Measurements from ENCODE around the gene DSEL. TPM values are rescaled to one million over a fixed set of nuclear protein-coding genes. Genes with fewer than 3 reads are reported as not detected.

The DSEL gene
- total RNA-seq, 2 donors from 2014 or later, result 0.06 TPM; not detected in 1

- DNase-seq (ENCODE audit: low spot score) (no peak), ATAC-seq (no peak)
- peak overlapping the region; percentile 65 for H3K4me3 Mint-ChIP-seq
These were observed 1.5 kb downstream of the DSEL start for GRCh38 chr18:67514901-67515540.

GRCh38 chr18:67514465-67514864 lies 2.1 kb downstream of the DSEL start:
- Mint-ChIP-seq H3K9me3 (no peaks in the 10 kb centered on the region), H3K4me3 (no peak overlapping the region), H3K4me1 (ENCODE audit: low read depth in 2 of 2) (peaks cover 13 to 19% of the 10 kb centered on the region in 2 donors), H3K27me3 (peaks cover 11% of the 10 kb centered on the region in 2 donors), H3K27ac (no peak overlapping the region), H3K36me3 (no peaks in the 10 kb centered on the region)
- no peak for ATAC-seq
- no peak for DNase-seq (ENCODE audit: low spot score)

More at GRCh38 chr18:67514901-67515540, 1.5 kb downstream of the DSEL start:
- Mint-ChIP-seq H3K27ac (no peak overlapping the region), H3K36me3 (no peaks in the 10 kb centered on the region), H3K27me3 (peaks cover 16% of the 10 kb centered on the region in 2 donors), H3K9me3 (no peaks in the 10 kb centered on the region), H3K4me1 (ENCODE audit: low read depth in 2 of 2) (peaks cover 13 to 19% of the 10 kb centered on the region in 2 donors)

GRCh38 chr18:67513280-67513679 lies 3.2 kb downstream of the DSEL start:
- H3K4me3 Mint-ChIP-seq, result no peak overlapping the region
- no peak overlapping the region for H3K27ac Mint-ChIP-seq
- DNase-seq (ENCODE audit: low spot score), result no peak
- peaks cover 3% of the 10 kb centered on the region for H3K9me3 Mint-ChIP-seq
- H3K36me3 Mint-ChIP-seq, result no peaks in the 10 kb centered on the region
- H3K4me1 Mint-ChIP-seq (ENCODE audit: low read depth in 2 of 2), result peaks cover 13 to 19% of the 10 kb centered on the region in 2 donors
- ATAC-seq, result no peak
- peaks cover 6 to 9% of the 10 kb centered on the region in 2 donors for H3K27me3 Mint-ChIP-seq

- Mint-ChIP-seq H3K27ac (no peak overlapping the region), H3K4me3 (no peak overlapping the region), H3K36me3 (no peaks in the 10 kb centered on the region), H3K4me1 (ENCODE audit: low read depth in 2 of 2) (peaks cover 4 to 7% of the 10 kb centered on the region in 2 donors), H3K9me3 (peaks cover 3% of the 10 kb centered on the region), H3K27me3 (peaks cover 0 to 4% of the 10 kb centered on the region in 2 donors)
- ATAC-seq, result no peak
- DNase-seq (ENCODE audit: low spot score), result no peak
These were observed 4.7 kb downstream of the DSEL start for GRCh38 chr18:67511840-67512239.

GRCh38 chr18:67510831-67511230 lies 5.7 kb downstream of the DSEL start:
- Mint-ChIP-seq H3K4me3 (no peak overlapping the region), H3K27me3 (peaks cover 0 to 4% of the 10 kb centered on the region in 2 donors), H3K27ac (no peak overlapping the region), H3K36me3 (no peaks in the 10 kb centered on the region), H3K9me3 (peaks cover 3% of the 10 kb centered on the region), H3K4me1 (ENCODE audit: low read depth in 2 of 2) (peaks cover 2 to 5% of the 10 kb centered on the region in 2 donors)
- DNase-seq (ENCODE audit: low spot score), result no peak
- no peak for ATAC-seq

GRCh38 chr18:67509741-67510391 lies 6.7 kb downstream of the DSEL start:
- Mint-ChIP-seq H3K36me3 (no peaks in the 10 kb centered on the region), H3K4me3 (no peak overlapping the region), H3K9me3 (peaks cover 3% of the 10 kb centered on the region), H3K27ac (no peak overlapping the region), H3K4me1 (ENCODE audit: low read depth in 2 of 2) (no peaks in the 10 kb centered on the region), H3K27me3 (no peaks in the 10 kb centered on the region)
- ATAC-seq (no peak), DNase-seq (ENCODE audit: low spot score) (no peak)

GRCh38 chr18:67508146-67508545 lies 8.4 kb downstream of the DSEL start:
- H3K9me3 Mint-ChIP-seq, result peaks cover 3% of the 10 kb centered on the region
- ATAC-seq (no peak), DNase-seq (ENCODE audit: low spot score) (no peak)
- H3K4me3 Mint-ChIP-seq, result no peak overlapping the region
- no peaks in the 10 kb centered on the region for H3K27me3 Mint-ChIP-seq
- H3K27ac Mint-ChIP-seq, result no peak overlapping the region
- H3K4me1 Mint-ChIP-seq (ENCODE audit: low read depth in 2 of 2), result no peaks in the 10 kb centered on the region
- no peaks in the 10 kb centered on the region for H3K36me3 Mint-ChIP-seq

- H3K27me3 Mint-ChIP-seq, result no peaks in the 10 kb centered on the region
- H3K4me3 Mint-ChIP-seq, result no peak overlapping the region
- ATAC-seq, result no peak
- H3K36me3 Mint-ChIP-seq, result no peaks in the 10 kb centered on the region
- peaks cover 3% of the 10 kb centered on the region for H3K9me3 Mint-ChIP-seq
- H3K27ac Mint-ChIP-seq, result no peak overlapping the region
- H3K4me1 Mint-ChIP-seq (ENCODE audit: low read depth in 2 of 2), result no peaks in the 10 kb centered on the region
- no peak for DNase-seq (ENCODE audit: low spot score)
These were observed 11.8 kb downstream of the DSEL start for GRCh38 chr18:67504739-67505138.

GRCh38 chr18:67500522-67501205 lies 15.9 kb downstream of the DSEL start:
- no peak overlapping the region for H3K27ac Mint-ChIP-seq
- H3K4me1 Mint-ChIP-seq (ENCODE audit: low read depth in 2 of 2), result no peaks in the 10 kb centered on the region
- no peak for DNase-seq (ENCODE audit: low spot score)
- no peak overlapping the region for H3K4me3 Mint-ChIP-seq
- H3K36me3 Mint-ChIP-seq, result no peaks in the 10 kb centered on the region
- H3K9me3 Mint-ChIP-seq, result no peaks in the 10 kb centered on the region
- no peaks in the 10 kb centered on the region for H3K27me3 Mint-ChIP-seq
- ATAC-seq, result no peak

- no peak overlapping the region for H3K4me3 Mint-ChIP-seq
- DNase-seq (ENCODE audit: low spot score) (no peak), ATAC-seq (no peak)
- no peaks in the 10 kb centered on the region for H3K4me1 Mint-ChIP-seq (ENCODE audit: low read depth in 2 of 2)
- H3K27me3 Mint-ChIP-seq, result peaks cover 0 to 2% of the 10 kb centered on the region in 2 donors
- H3K9me3 Mint-ChIP-seq, result no peaks in the 10 kb centered on the region
- H3K36me3 Mint-ChIP-seq, result no peaks in the 10 kb centered on the region
- H3K27ac Mint-ChIP-seq, result no peak overlapping the region
These were observed 20.1 kb downstream of the DSEL start for GRCh38 chr18:67496469-67496868.

- Mint-ChIP-seq H3K27ac (no peak overlapping the region), H3K4me3 (no peak overlapping the region), H3K9me3 (peaks cover 3% of the 10 kb centered on the region), H3K36me3 (no peaks in the 10 kb centered on the region), H3K4me1 (ENCODE audit: low read depth in 2 of 2) (no peaks in the 10 kb centered on the region), H3K27me3 (no peaks in the 10 kb centered on the region)
- ATAC-seq, result no peak
- DNase-seq (ENCODE audit: low spot score), result no peak
These were observed 30.0 kb downstream of the DSEL start for GRCh38 chr18:67486534-67486933.

- H3K27me3 Mint-ChIP-seq, result no peaks in the 10 kb centered on the region
- peaks cover 3% of the 10 kb centered on the region for H3K9me3 Mint-ChIP-seq
- no peaks in the 10 kb centered on the region for H3K36me3 Mint-ChIP-seq
- H3K27ac Mint-ChIP-seq, result no peak overlapping the region
- H3K4me1 Mint-ChIP-seq (ENCODE audit: low read depth in 2 of 2), result no peaks in the 10 kb centered on the region
- DNase-seq (ENCODE audit: low spot score) (no peak), ATAC-seq (no peak)
- no peak overlapping the region for H3K4me3 Mint-ChIP-seq
These were observed 30.9 kb downstream of the DSEL start for GRCh38 chr18:67485655-67486054.

GRCh38 chr18:67484458-67484857 lies 32.1 kb downstream of the DSEL start:
- Mint-ChIP-seq H3K27ac (no peak overlapping the region), H3K4me1 (ENCODE audit: low read depth in 2 of 2) (no peaks in the 10 kb centered on the region), H3K9me3 (peaks cover 3% of the 10 kb centered on the region), H3K36me3 (no peaks in the 10 kb centered on the region), H3K4me3 (no peak overlapping the region), H3K27me3 (no peaks in the 10 kb centered on the region)
- ATAC-seq (no peak), DNase-seq (ENCODE audit: low spot score) (no peak)

- Mint-ChIP-seq H3K36me3 (no peaks in the 10 kb centered on the region), H3K9me3 (peaks cover 3% of the 10 kb centered on the region), H3K27me3 (no peaks in the 10 kb centered on the region), H3K27ac (no peak overlapping the region), H3K4me3 (no peak overlapping the region), H3K4me1 (ENCODE audit: low read depth in 2 of 2) (no peaks in the 10 kb centered on the region)
- ATAC-seq (no peak), DNase-seq (ENCODE audit: low spot score) (no peak)
These were observed 32.6 kb downstream of the DSEL start for GRCh38 chr18:67483952-67484351.

All from natural killer cell treated with Interleukin-12 subunit alpha and Interleukin-12 subunit beta and Interleukin-15 and Interleukin-18, amount 100 ng/mL, for 72 hours (primary cell).